Measurements from ENCODE around the gene RAB44.

GRCh38 chr6:36703081-36703606 lies 5.5 kb downstream of the RAB44 start:
- TF ChIP-seq CTCF (IDR thresholded peaks at IDR 0.05) (no peak), POLR2AphosphoS5 (IDR thresholded peaks at IDR 0.05; ENCODE audit: low read depth, low read length) (no peak), SIN3A (IDR thresholded peaks at IDR 0.05; ENCODE audit: borderline replicate concordance, insufficient read depth, low read depth, low read length) (no peak)
